B cell (primary cell): ENCODE results near the gene LSG1. TPM values are rescaled to one million over a fixed set of nuclear protein-coding genes. Genes with fewer than 3 reads are reported as not detected.

Experiments used
- ATAC-seq: fragments of 200-7000 bp; cut with Tn5 transposase; one replicate; pipeline ENCODE4 v1.10.0; 2021; ENCODE audit warnings: low read depth, mild to moderate bottlenecking, moderate number of reproducible peaks, moderate library complexity
- CTCF ChIA-PET: fragments of 350-600 bp; sonication (Branson Sonifier 250); formaldehyde crosslinking; loops from one replicate; lab custom pipeline; 2021; ENCODE audit warnings: antibody characterized with exemption, inconsistent platforms; lab: Charles Lee
- POLR2A ChIA-PET: fragments of 350-600 bp; sonication (Branson Sonifier 250); formaldehyde crosslinking; loops from one replicate; lab custom pipeline; 2021; ENCODE audit warnings: antibody characterized with exemption; lab: Charles Lee
- DNase-seq: peaks from one replicate; pipeline ENCODE4 v3.0.0; 2013
- H2AFZ ChIP-seq: 2 replicates; pipeline ENCODE4 v1.6.1; 2012; ENCODE audit warnings: mild to moderate bottlenecking, low read depth, low read length; ENCODE audit not compliant: insufficient read depth, poor library complexity, severe bottlenecking
- H3K27ac ChIP-seq, 2 donors: 1 replicate in 1 of 2; 2 replicates in 1 of 2; pipeline ENCODE4 v1.5.1; 2012 to 2013; ENCODE audit warnings: low read length in 2 of 2, mild to moderate bottlenecking in 2 of 2, moderate library complexity in 1 of 2
- H3K27me3 ChIP-seq, 4 experiments: fragments of 200-600 bp in 1 of 4; sonication (generic) in 1 of 4; replicated peaks in 1 of 4; 1 replicate in 2 of 4; 2 replicates in 2 of 4; pipeline versions ENCODE4 v1.6.1 to v1.7.0; 2013 to 2016; ENCODE audit warnings: low read length in 3 of 4, mild to moderate bottlenecking in 2 of 4, mixed read lengths in 1 of 4, moderate library complexity in 1 of 4; ENCODE audit not compliant: insufficient read depth in 4 of 4, control insufficient read depth in 3 of 4; ENCODE audit errors: control extremely low read depth in 1 of 4
- H3K36me3 ChIP-seq, 2 experiments: replicated peaks in 1 of 2; 1 replicate in 1 of 2; 2 replicates in 1 of 2; pipeline versions ENCODE4 v1.6.1 to v1.7.1; 2013; ENCODE audit warnings: low read length in 1 of 2; ENCODE audit not compliant: insufficient read depth in 2 of 2, control insufficient read depth in 1 of 2; ENCODE audit errors: control extremely low read depth in 1 of 2, extremely low read depth in 1 of 2
- H3K4me1 ChIP-seq, 2 donors: fragments of 200-600 bp in 1 of 2; sonication (generic) in 1 of 2; 1 replicate in 1 of 2; 2 replicates in 1 of 2; pipeline versions ENCODE4 v1.5.1 to v1.6.1; 2013 to 2017; ENCODE audit warnings: low read length in 2 of 2; ENCODE audit not compliant: control insufficient read depth in 2 of 2, insufficient read depth in 2 of 2
- H3K4me2 ChIP-seq: replicated peaks from 2 replicates; pipeline ENCODE3; 2012; ENCODE audit warnings: mild to moderate bottlenecking, low read depth, low read length; ENCODE audit not compliant: poor library complexity, severe bottlenecking
- H3K4me3 ChIP-seq, 5 experiments: fragments of 200-600 bp in 1 of 5; sonication (generic) in 1 of 5; 1 replicate in 3 of 5; 2 replicates in 2 of 5; pipeline versions ENCODE4 v1.5.1 to v1.7.0; 2011 to 2016; ENCODE audit warnings: low read length in 4 of 5, mild to moderate bottlenecking in 4 of 5, low read depth in 2 of 5, control low read depth in 1 of 5, moderate library complexity in 1 of 5; ENCODE audit not compliant: insufficient read depth in 1 of 5; ENCODE audit errors: control extremely low read depth in 1 of 5, extremely low read depth in 1 of 5
- H3K79me2 ChIP-seq: fragments of 200-600 bp; sonication (generic); one replicate; pipeline ENCODE4 v1.6.0; 2016; ENCODE audit warnings: low read length; ENCODE audit not compliant: control insufficient read depth, insufficient read depth
- H3K9ac ChIP-seq: fragments of 200-600 bp; sonication (generic); 2 replicates; pipeline ENCODE4 v1.6.1; 2017; ENCODE audit warnings: mild to moderate bottlenecking, low read length, moderate library complexity
- H3K9me3 ChIP-seq, 3 donors: one replicate each; pipeline versions ENCODE4 v1.6.1 to v1.7.1; 2013; ENCODE audit warnings: low read length in 2 of 3; ENCODE audit not compliant: control insufficient read depth in 2 of 3, insufficient read depth in 1 of 3; ENCODE audit errors: control extremely low read depth in 1 of 3
- H4K20me1 ChIP-seq: 2 replicates; pipeline ENCODE4 v1.6.0; 2012; ENCODE audit warnings: mild to moderate bottlenecking, low read length; ENCODE audit not compliant: insufficient read depth, control insufficient read depth, poor library complexity, severe bottlenecking
- H3K27ac Mint-ChIP-seq: one replicate; pipeline ENCODE4 v1.8.0; 2021; ENCODE audit warnings: mixed read lengths
- H3K27me3 Mint-ChIP-seq: one replicate; pipeline ENCODE4 v1.8.0; 2021; ENCODE audit warnings: mixed read lengths
- H3K4me1 Mint-ChIP-seq: one replicate; pipeline ENCODE4 v1.8.0; 2021; ENCODE audit warnings: mixed read lengths
- H3K4me3 Mint-ChIP-seq: one replicate; pipeline ENCODE4 v1.8.0; 2021; ENCODE audit warnings: mixed read lengths
- H3K9me3 Mint-ChIP-seq: one replicate; pipeline ENCODE4 v1.8.0; 2022; ENCODE audit warnings: mixed read lengths; ENCODE audit not compliant: insufficient read depth
- EZH2 ChIP-seq: IDR thresholded peaks from 2 replicates; pipeline ENCODE4 v1.6.1; 2012; ENCODE audit warnings: borderline replicate concordance, low read depth, mild to moderate bottlenecking, moderate library complexity, low read length; ENCODE audit not compliant: insufficient read depth, poor library complexity, severe bottlenecking
- WGBS: methylation state at CpG from one replicate; pipeline ENCODE4 v1.1.5; 2013; ENCODE audit warnings: missing lambda C conversion rate; ENCODE audit not compliant: insufficient coverage; 5-methylcytosine and 5-hydroxymethylcytosine counted together
- intact Hi-C: fragments of 100-400 bp; cut with micrococcal nuclease; formaldehyde crosslinking; loops from one replicate; pipeline ENCODE4 v1.10.0; 2022
- polyA plus RNA-seq: library from polyadenylated mRNA; depleted of rRNA; stranded (reverse); fragments of >200 nt; gene quantifications from 2 replicates; pipeline ENCODE4 v1.2.3, GENCODE V29; 2012
- total RNA-seq, 2 donors: library from RNA; stranded (reverse); fragments of 120-200 nt in 1 of 2; gene quantifications; 1 replicate in 1 of 2; 2 replicates in 1 of 2; pipeline versions ENCODE4 v1.2.3 to v1.2.4, GENCODE V29; 2013 to 2022
- TF ChIP-seq, protein P1 (sequence below): fragments of 200-600 bp; IDR thresholded peaks from one replicate; pipeline ENCODE4 v1.8.0; 2022; ENCODE audit warnings: antibody characterized with exemption, mild to moderate bottlenecking

The LSG1 gene
- total and polyA plus RNA-seq, 2 donors (not counting 1 experiment from before 2014, with no cell fraction given) = 29.4 to 54.6 TPM

DNA sequence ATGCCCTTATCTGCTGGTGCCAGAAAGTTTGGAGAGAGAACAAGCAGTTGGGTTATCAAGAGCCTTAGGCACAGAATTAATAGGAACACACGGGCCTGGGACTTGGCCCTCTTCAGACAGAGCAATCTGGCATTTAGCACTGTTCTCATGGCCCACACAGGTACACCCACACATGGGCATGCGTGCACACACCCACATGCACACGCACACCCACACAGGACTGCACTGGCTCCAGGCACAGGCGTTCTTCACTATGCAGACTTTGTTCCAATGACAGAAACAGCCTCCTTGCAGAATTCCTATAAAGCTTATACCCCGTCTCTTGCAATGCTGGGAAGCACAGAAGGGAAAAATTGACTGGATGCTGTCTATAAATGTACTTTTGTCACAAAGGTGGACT lies 75.1 kb downstream of the LSG1 start:
- Mint-ChIP-seq H3K4me1 (peaks cover 15% of the 10 kb centered on the region), H3K4me3 (no peak overlapping the region), H3K27me3 (no peaks in the 10 kb centered on the region), H3K27ac (no peak overlapping the region), H3K9me3 (no peaks in the 10 kb centered on the region)
- Histone ChIP-seq H3K4me1 (peaks cover 3 to 15% of the 10 kb centered on the region in 2 donors), H3K9ac (no peak overlapping the region), H4K20me1 (no peaks in the 10 kb centered on the region), H3K4me3 (no peak overlapping the region), H3K9me3 (no peaks in the 10 kb centered on the region), H2AFZ (no peak overlapping the region), H3K36me3 (no peaks in the 10 kb centered on the region), H3K27me3 (no peaks in the 10 kb centered on the region), H3K79me2 (no peaks in the 10 kb centered on the region), H3K4me2 (no peak overlapping the region), H3K27ac (no peak overlapping the region)
- ChIA-PET POLR2A (interaction anchor here (0.7 kb wide), 1 partner anchor 112 kb away, joined by 4 read pairs; no protein-coding TSS in a partner anchor), CTCF (interaction anchor here (0.6 to 10.5 kb wide), 3 partner anchors 50 to 507 kb away, joined by 3 to 193 read pairs (median 4); no protein-coding TSS in a partner anchor)
- WGBS = 96% methylated on average over 3 of the region's 5 CpGs
- intact Hi-C loops = no loop called here
- DNase-seq = no peak
- TF ChIP-seq, protein P1, sequence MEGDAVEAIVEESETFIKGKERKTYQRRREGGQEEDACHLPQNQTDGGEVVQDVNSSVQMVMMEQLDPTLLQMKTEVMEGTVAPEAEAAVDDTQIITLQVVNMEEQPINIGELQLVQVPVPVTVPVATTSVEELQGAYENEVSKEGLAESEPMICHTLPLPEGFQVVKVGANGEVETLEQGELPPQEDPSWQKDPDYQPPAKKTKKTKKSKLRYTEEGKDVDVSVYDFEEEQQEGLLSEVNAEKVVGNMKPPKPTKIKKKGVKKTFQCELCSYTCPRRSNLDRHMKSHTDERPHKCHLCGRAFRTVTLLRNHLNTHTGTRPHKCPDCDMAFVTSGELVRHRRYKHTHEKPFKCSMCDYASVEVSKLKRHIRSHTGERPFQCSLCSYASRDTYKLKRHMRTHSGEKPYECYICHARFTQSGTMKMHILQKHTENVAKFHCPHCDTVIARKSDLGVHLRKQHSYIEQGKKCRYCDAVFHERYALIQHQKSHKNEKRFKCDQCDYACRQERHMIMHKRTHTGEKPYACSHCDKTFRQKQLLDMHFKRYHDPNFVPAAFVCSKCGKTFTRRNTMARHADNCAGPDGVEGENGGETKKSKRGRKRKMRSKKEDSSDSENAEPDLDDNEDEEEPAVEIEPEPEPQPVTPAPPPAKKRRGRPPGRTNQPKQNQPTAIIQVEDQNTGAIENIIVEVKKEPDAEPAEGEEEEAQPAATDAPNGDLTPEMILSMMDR = no peak
- TF ChIP-seq EZH2 = no peak
- ATAC-seq = no peak
